MCF 10A (cell line): ENCODE data around the gene PACRG. TPM values are rescaled to one million over a fixed set of nuclear protein-coding genes. Genes with fewer than 3 reads are reported as not detected.

Experiments
- BruUV-seq: library from RNA; stranded (reverse); fragments of 400-500 nt; replicated peaks from 2 replicates; lab custom pipeline; 2021; lab: Mats Ljungman, UMichigan
- CTCF ChIA-PET: fragments of 300-600 bp; sonication (Branson Sonifier 250); formaldehyde crosslinking; extraction: SDS; loops from one replicate; lab custom pipeline; 2021; ENCODE audit warnings: antibody characterized with exemption, inconsistent platforms; lab: Yijun Ruan, JAX
- POLR2A ChIA-PET: fragments of 300-600, 350-650 bp; sonication (Branson Sonifier 250); formaldehyde crosslinking; extraction: SDS; loops from one replicate; lab custom pipeline; 2020; ENCODE audit warnings: antibody characterized with exemption, inconsistent platforms; lab: Yijun Ruan, JAX
- DNase-seq: peaks from one replicate; pipeline ENCODE4 v3.0.0-alpha.2; 2018; ENCODE audit not compliant: unreplicated experiment
- H3K27ac Mint-ChIP-seq: one replicate; pipeline ENCODE4 v1.8.0; 2022; ENCODE audit warnings: mild to moderate bottlenecking, low read depth, mixed read lengths; ENCODE audit not compliant: unreplicated experiment
- H3K27me3 Mint-ChIP-seq: one replicate; pipeline ENCODE4 v1.8.0; 2022; ENCODE audit warnings: mixed read lengths; ENCODE audit not compliant: insufficient read depth, unreplicated experiment
- H3K36me3 Mint-ChIP-seq: one replicate; pipeline ENCODE4 v1.8.0; 2022; ENCODE audit warnings: mild to moderate bottlenecking, moderate library complexity, mixed read lengths; ENCODE audit not compliant: insufficient read depth, unreplicated experiment
- H3K4me1 Mint-ChIP-seq: one replicate; pipeline ENCODE4 v1.8.0; 2022; ENCODE audit warnings: mixed read lengths; ENCODE audit not compliant: insufficient read depth, unreplicated experiment
- H3K4me3 Mint-ChIP-seq: one replicate; pipeline ENCODE4 v1.8.0; 2022; ENCODE audit warnings: mild to moderate bottlenecking, moderate library complexity, mixed read lengths; ENCODE audit not compliant: unreplicated experiment
- H3K9me3 Mint-ChIP-seq: one replicate; pipeline ENCODE4 v1.8.0; 2022; ENCODE audit warnings: mixed read lengths; ENCODE audit not compliant: unreplicated experiment
- intact Hi-C: fragments of 100-400 bp; cut with micrococcal nuclease; formaldehyde crosslinking; loops from 2 replicates; pipeline ENCODE4 v1.14.1; 2022
- total RNA-seq: library from RNA; stranded (reverse); gene quantifications from 2 replicates; pipeline ENCODE4 v1.2.3, GENCODE V29; 2022
- TF ChIP-seq, protein P1 (sequence below): fragments of 200-600 bp; IDR thresholded peaks from one replicate; pipeline ENCODE4 v1.8.0; 2022; ENCODE audit warnings: antibody characterized with exemption, mild to moderate bottlenecking; ENCODE audit not compliant: unreplicated experiment

PACRG gene
- total RNA-seq, 1 experiment from 2014 or later = not detected

DNA sequence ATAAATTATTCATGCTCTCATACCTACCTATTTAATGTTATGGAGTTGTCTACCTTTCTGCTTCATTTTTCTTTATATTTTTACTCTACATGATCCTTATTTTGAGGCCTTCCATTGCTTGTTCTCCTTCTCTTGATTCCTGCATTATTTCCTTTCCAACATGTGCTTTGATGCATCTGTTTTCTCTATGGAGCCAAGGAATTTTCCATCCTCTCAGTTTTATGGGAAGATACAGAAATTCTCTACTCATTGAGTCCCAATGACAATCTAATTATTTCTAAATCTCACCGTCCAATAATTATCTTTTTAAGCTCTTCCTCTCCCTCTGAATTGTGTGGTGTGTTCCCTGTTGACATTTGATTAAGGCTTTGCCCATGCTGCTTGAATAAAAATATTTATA is 136.0 kb downstream of the PACRG start:
- H3K4me1 Mint-ChIP-seq = no peaks in the 10 kb centered on the region
- intact Hi-C loops = no loop called here
- TF ChIP-seq, protein P1, sequence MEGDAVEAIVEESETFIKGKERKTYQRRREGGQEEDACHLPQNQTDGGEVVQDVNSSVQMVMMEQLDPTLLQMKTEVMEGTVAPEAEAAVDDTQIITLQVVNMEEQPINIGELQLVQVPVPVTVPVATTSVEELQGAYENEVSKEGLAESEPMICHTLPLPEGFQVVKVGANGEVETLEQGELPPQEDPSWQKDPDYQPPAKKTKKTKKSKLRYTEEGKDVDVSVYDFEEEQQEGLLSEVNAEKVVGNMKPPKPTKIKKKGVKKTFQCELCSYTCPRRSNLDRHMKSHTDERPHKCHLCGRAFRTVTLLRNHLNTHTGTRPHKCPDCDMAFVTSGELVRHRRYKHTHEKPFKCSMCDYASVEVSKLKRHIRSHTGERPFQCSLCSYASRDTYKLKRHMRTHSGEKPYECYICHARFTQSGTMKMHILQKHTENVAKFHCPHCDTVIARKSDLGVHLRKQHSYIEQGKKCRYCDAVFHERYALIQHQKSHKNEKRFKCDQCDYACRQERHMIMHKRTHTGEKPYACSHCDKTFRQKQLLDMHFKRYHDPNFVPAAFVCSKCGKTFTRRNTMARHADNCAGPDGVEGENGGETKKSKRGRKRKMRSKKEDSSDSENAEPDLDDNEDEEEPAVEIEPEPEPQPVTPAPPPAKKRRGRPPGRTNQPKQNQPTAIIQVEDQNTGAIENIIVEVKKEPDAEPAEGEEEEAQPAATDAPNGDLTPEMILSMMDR = no peak
- POLR2A ChIA-PET = no interaction called here
- no peak for DNase-seq
- H3K27me3 Mint-ChIP-seq = no peaks in the 10 kb centered on the region
- H3K36me3 Mint-ChIP-seq = no peaks in the 10 kb centered on the region
- no peaks in the 10 kb centered on the region for H3K9me3 Mint-ChIP-seq
- CTCF ChIA-PET = interaction anchor here (1.4 kb wide), 1 partner anchor 13 kb away, joined by 3 read pairs; no protein-coding TSS in a partner anchor
- BruUV-seq = no TSS peak
- H3K27ac Mint-ChIP-seq = no peak overlapping the region
- H3K4me3 Mint-ChIP-seq = no peak overlapping the region

DNA sequence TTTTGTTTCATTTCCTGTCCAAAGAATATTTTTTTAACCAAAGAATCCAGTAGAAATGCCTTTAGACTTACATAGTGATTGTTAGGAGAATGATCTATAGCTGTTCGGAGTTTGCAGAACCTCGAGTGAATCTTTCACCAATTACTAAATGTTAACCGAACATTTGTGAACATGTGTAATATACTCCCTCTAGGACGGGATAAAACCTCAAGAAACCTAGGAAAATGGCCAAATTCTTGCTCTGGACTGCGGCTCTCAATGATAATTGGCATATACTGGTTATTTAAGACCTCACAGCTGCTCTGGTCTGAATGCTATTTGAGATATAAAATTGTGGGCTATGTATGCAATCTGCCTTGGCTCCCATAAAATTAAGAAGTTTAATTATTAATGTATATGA is 137.1 kb downstream of the PACRG start:
- CTCF ChIA-PET = interaction anchor here (2.6 kb wide), 1 partner anchor 8 kb away, joined by 16 read pairs; no protein-coding TSS in a partner anchor

GRCh38 chr6:162866656-162867055 is 138.9 kb downstream of the PACRG start:
- DNase-seq = no peak
- TF ChIP-seq, protein P1 = no peak
- no peaks in the 10 kb centered on the region for H3K4me1 Mint-ChIP-seq
- ChIA-PET POLR2A (no interaction called here), CTCF (interaction anchor here (0.6 to 2.6 kb wide), 2 partner anchors 10 to 315 kb away, joined by 3 to 16 read pairs; no protein-coding TSS in a partner anchor)
- H3K36me3 Mint-ChIP-seq = no peaks in the 10 kb centered on the region
- intact Hi-C loops = no loop called here
- H3K4me3 Mint-ChIP-seq = no peak overlapping the region
- H3K27ac Mint-ChIP-seq = no peak overlapping the region
- no peaks in the 10 kb centered on the region for H3K9me3 Mint-ChIP-seq
- BruUV-seq = no TSS peak
- H3K27me3 Mint-ChIP-seq = no peaks in the 10 kb centered on the region

More for the DNA sequence above, 137.1 kb downstream of the PACRG start:
- POLR2A ChIA-PET = no interaction called here
- BruUV-seq = no TSS peak
- Mint-ChIP-seq H3K4me1 (no peaks in the 10 kb centered on the region), H3K4me3 (no peak overlapping the region), H3K27ac (no peak overlapping the region), H3K36me3 (no peaks in the 10 kb centered on the region), H3K9me3 (no peaks in the 10 kb centered on the region), H3K27me3 (no peaks in the 10 kb centered on the region)
- no peak for DNase-seq
- TF ChIP-seq, protein P1 = no peak
- intact Hi-C loops = no loop called here

GRCh38 chr6:162868397-162868796 is 140.6 kb downstream of the PACRG start:
- intact Hi-C loops = no loop called here
- Mint-ChIP-seq H3K4me1 (no peaks in the 10 kb centered on the region), H3K27ac (no peak overlapping the region)

More at GRCh38 chr6:162868397-162868796, 140.6 kb downstream of the PACRG start:
- ChIA-PET POLR2A (no interaction called here), CTCF (no interaction called here)
- DNase-seq = no peak
- H3K4me3 Mint-ChIP-seq = no peak overlapping the region
- H3K27me3 Mint-ChIP-seq = no peaks in the 10 kb centered on the region
- H3K36me3 Mint-ChIP-seq = no peaks in the 10 kb centered on the region
- TF ChIP-seq, protein P1 = no peak
- no TSS peak for BruUV-seq
- H3K9me3 Mint-ChIP-seq = no peaks in the 10 kb centered on the region
